Endothelial cell of umbilical vein (primary cell): ENCODE results near the gene TXNDC12.

ENCODE experiments used
- CTCF ChIP-seq, 2 donors: IDR thresholded peaks; 1 replicate in 1 of 2; 2 replicates in 1 of 2; pipeline ENCODE4 v1.5.1; 2011; ENCODE audit warnings: low read length in 2 of 2, mild to moderate bottlenecking in 2 of 2, moderate library complexity in 2 of 2, control low read depth in 1 of 2, inconsistent platforms in 1 of 2, low read depth in 1 of 2; ENCODE audit not compliant: insufficient read depth in 1 of 2; ENCODE audit errors: extremely low read depth in 1 of 2
- EZH2 ChIP-seq: IDR thresholded peaks from 2 replicates; pipeline ENCODE4 v1.6.1; 2012; ENCODE audit warnings: borderline replicate concordance, low read depth, mild to moderate bottlenecking, moderate library complexity, low read length, inconsistent platforms; ENCODE audit not compliant: severe bottlenecking
- FOS ChIP-seq: IDR thresholded peaks from 2 replicates; pipeline ENCODE4 v1.6.1; 2011; ENCODE audit warnings: mild to moderate bottlenecking, low read length, moderate library complexity, borderline replicate concordance; ENCODE audit not compliant: insufficient read depth
- GATA2 ChIP-seq: IDR thresholded peaks from 2 replicates; pipeline ENCODE4 v1.7.0; 2011; ENCODE audit warnings: low read depth, mild to moderate bottlenecking, moderate library complexity, mixed read lengths, low read length; ENCODE audit not compliant: insufficient read length, insufficient read depth
- JUN ChIP-seq: IDR thresholded peaks from 2 replicates; pipeline ENCODE4 v1.6.1; 2011; ENCODE audit warnings: borderline replicate concordance, low read depth; ENCODE audit not compliant: insufficient read length, insufficient read depth
- MYC ChIP-seq: IDR thresholded peaks from one replicate; pipeline ENCODE4 v1.6.1; 2011; ENCODE audit warnings: mild to moderate bottlenecking, low read depth, low read length
- POLR2A ChIP-seq: IDR thresholded peaks from 2 replicates; pipeline ENCODE4 v1.6.1; 2012; ENCODE audit warnings: low read depth, mild to moderate bottlenecking, control low read depth, low read length
- POLR2AphosphoS5 ChIP-seq: IDR thresholded peaks from 2 replicates; pipeline ENCODE4 v1.6.1; 2012; ENCODE audit warnings: low read depth, mild to moderate bottlenecking, control low read depth, low read length, moderate library complexity; ENCODE audit not compliant: insufficient read depth
- TF ChIP-seq, protein P1 (sequence below): IDR thresholded peaks from 2 replicates; pipeline ENCODE4 v1.6.1; 2011; ENCODE audit not compliant: insufficient read depth, insufficient read length

GRCh38 chr1:52055866-52056162 lies 823 bp upstream of the TXNDC12 start:
- TF ChIP-seq POLR2A, result no peak
- TF ChIP-seq CTCF (IDR thresholded peaks at IDR 0.05; ENCODE audit: extremely low read depth in 1 of 2, insufficient read depth in 1 of 2, low read depth in 1 of 2, low read length in 2 of 2), result no peak
- TF ChIP-seq POLR2AphosphoS5, result no peak
- TF ChIP-seq EZH2, result no peak
- TF ChIP-seq GATA2, result no peak
- TF ChIP-seq, protein P1, sequence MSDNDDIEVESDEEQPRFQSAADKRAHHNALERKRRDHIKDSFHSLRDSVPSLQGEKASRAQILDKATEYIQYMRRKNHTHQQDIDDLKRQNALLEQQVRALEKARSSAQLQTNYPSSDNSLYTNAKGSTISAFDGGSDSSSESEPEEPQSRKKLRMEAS, result no peak
- TF ChIP-seq JUN, result no peak
- TF ChIP-seq FOS, result no peak
- no peak for TF ChIP-seq MYC
